SU-DHL-6 (cell line): ENCODE measurements around the gene DCHS1.

ENCODE experiments used
- CTCF ChIP-seq: fragments of 200-600 bp; sonication (generic); IDR thresholded peaks from one replicate; pipeline ENCODE4 v1.5.1; 2017; ENCODE audit warnings: antibody characterized with exemption, mild to moderate bottlenecking, low read length, moderate library complexity; ENCODE audit not compliant: insufficient read depth, poor library complexity, severe bottlenecking
- EZH2phosphoT487 ChIP-seq: fragments of 200-600 bp; sonication (generic), shearing (Covaris generic); conservative IDR thresholded peaks from 2 replicates; pipeline ENCODE4 v1.6.1; 2018; ENCODE audit warnings: mild to moderate bottlenecking, antibody characterized with exemption, low read length, moderate library complexity, mixed read lengths

DNA sequence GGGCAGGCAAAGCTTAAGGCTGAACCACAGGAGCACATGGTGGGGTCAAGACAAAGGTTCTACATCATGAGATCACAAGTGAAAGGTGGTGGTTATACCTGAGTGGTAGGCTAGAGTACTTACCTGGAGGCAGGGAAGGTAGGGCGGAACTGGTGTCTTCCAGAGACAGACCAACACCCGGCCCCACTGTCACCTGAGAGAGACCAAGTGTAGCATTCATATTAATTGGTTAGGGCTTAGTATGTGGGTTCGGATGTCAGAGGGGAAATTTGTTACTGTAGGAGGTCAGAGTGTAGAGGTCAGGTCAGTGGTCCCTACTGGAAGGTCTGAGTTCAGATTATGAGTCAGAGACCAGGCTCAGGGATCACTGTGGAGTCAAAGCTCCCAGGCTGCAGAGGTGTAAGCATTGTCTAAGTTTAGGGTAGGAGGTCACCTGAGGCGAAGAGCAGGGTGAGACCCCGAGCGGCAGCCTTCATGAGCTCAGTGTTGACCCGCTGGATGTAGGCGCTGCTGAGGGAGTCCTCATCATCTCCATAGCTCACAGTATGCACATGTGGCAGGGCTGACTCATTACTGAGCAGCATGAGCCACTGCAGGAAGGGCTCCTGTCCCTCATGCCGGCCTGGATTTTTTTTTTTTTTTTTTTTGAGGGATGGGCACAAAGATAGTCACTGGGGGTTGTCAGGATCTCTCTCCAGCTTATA is 39.6 kb downstream of the DCHS1 start:
- no peak for TF ChIP-seq CTCF
- no peak for TF ChIP-seq EZH2phosphoT487
